Activated T-helper 9 cell treated with anti-CD3 and anti-CD28 coated beads, Interleukin-2, amount 50 U/mL, for 16 hours (primary cell): ENCODE data around the gene RNLS.

Experiments used
- DNase-seq: peaks from one replicate; pipeline ENCODE4 v3.0.0-alpha.2; 2020; ENCODE audit warnings: low read depth

Gene RNLS

GRCh38 chr10:88256886-88257285, 326.2 kb downstream of the RNLS start:
- no peak for DNase-seq

- DNase-seq = no peak
Observed at GRCh38 chr10:88256013-88256680, 327.0 kb downstream of the RNLS start.

- no peak for DNase-seq
Observed at GRCh38 chr10:88254091-88254490, 329.0 kb downstream of the RNLS start.

- DNase-seq = no peak
Observed at GRCh38 chr10:88253622-88254021, 329.5 kb downstream of the RNLS start.

GRCh38 chr10:88253128-88253527, 330.0 kb downstream of the RNLS start:
- DNase-seq = no peak

- DNase-seq = no peak
Observed at GRCh38 chr10:88249450-88249849, 333.7 kb downstream of the RNLS start.

GRCh38 chr10:88246675-88247074, 336.4 kb downstream of the RNLS start:
- no peak for DNase-seq

- DNase-seq = no peak
Observed at GRCh38 chr10:88245974-88246511, 337.1 kb downstream of the RNLS start.

- no peak for DNase-seq
Observed at GRCh38 chr10:88244781-88245625, 338.1 kb downstream of the RNLS start.

GRCh38 chr10:88243836-88244730, 339.0 kb downstream of the RNLS start:
- DNase-seq = no peak

GRCh38 chr10:88243202-88243744, 339.8 kb downstream of the RNLS start:
- no peak for DNase-seq

GRCh38 chr10:88241501-88241900, 341.6 kb downstream of the RNLS start:
- DNase-seq = no peak

- no peak for DNase-seq
Observed at GRCh38 chr10:88239212-88239611, 343.9 kb downstream of the RNLS start.

GRCh38 chr10:88238615-88238914, 344.6 kb downstream of the RNLS start:
- no peak for DNase-seq

- DNase-seq = no peak
Observed at GRCh38 chr10:88237896-88238614, 345.1 kb downstream of the RNLS start.

GRCh38 chr10:88236121-88236743, 346.9 kb downstream of the RNLS start:
- no peak for DNase-seq

- DNase-seq = no peak
Observed at GRCh38 chr10:88234297-88234696, 348.8 kb downstream of the RNLS start.

GRCh38 chr10:88233870-88234269, 349.2 kb downstream of the RNLS start:
- DNase-seq = no peak

- no peak for DNase-seq
Observed at GRCh38 chr10:88232983-88233543, 350.1 kb downstream of the RNLS start.

GRCh38 chr10:88232029-88232895, 350.9 kb downstream of the RNLS start:
- no peak for DNase-seq
